Bronchial epithelial cell (primary cell): ENCODE results near the gene BBIP1. TPM values are rescaled to one million over a fixed set of nuclear protein-coding genes. Genes with fewer than 3 reads are reported as not detected.
"Not testable (repeated sequence)": the region's sequence is repeated elsewhere in the genome, so short reads cannot be mapped to it uniquely, and the experiment has no call there.

Source experiments
- DNase-seq: peaks from one replicate; pipeline ENCODE4 v3.0.0-alpha.2; 2010; ENCODE audit warnings: low read depth
- FAIRE-seq: peaks from 2 replicates; lab custom pipeline; 2011; peaks lifted over from hg19 to GRCh38; lab: Jason Lieb, UNC
- H3K27me3 ChIP-seq: 2 replicates; pipeline ENCODE4 v1.5.1; 2011; ENCODE audit warnings: low read length; ENCODE audit not compliant: control insufficient read depth, insufficient read depth
- H3K36me3 ChIP-seq: 2 replicates; pipeline ENCODE4 v1.5.1; 2011; ENCODE audit warnings: low read length; ENCODE audit not compliant: control insufficient read depth, insufficient read depth
- H3K4me3 ChIP-seq: 2 replicates; pipeline ENCODE4 v1.5.1; 2011; ENCODE audit warnings: mild to moderate bottlenecking, low read depth, low read length, control low read depth
- total RNA-seq: library from RNA; depleted of rRNA; stranded (reverse); fragments of >200 nt; gene quantifications from 2 replicates; pipeline ENCODE4 v1.2.1, GENCODE V29; 2014
- TF ChIP-seq, protein P1 (sequence below): IDR thresholded peaks from 2 replicates; pipeline ENCODE4 v1.5.1; 2011; ENCODE audit warnings: mild to moderate bottlenecking, moderate library complexity, low read length, control low read depth, inconsistent platforms; ENCODE audit not compliant: insufficient read depth, severe bottlenecking

Gene BBIP1
- total RNA-seq, 1 donor from 2014 or later = 11.6 TPM

DNA sequence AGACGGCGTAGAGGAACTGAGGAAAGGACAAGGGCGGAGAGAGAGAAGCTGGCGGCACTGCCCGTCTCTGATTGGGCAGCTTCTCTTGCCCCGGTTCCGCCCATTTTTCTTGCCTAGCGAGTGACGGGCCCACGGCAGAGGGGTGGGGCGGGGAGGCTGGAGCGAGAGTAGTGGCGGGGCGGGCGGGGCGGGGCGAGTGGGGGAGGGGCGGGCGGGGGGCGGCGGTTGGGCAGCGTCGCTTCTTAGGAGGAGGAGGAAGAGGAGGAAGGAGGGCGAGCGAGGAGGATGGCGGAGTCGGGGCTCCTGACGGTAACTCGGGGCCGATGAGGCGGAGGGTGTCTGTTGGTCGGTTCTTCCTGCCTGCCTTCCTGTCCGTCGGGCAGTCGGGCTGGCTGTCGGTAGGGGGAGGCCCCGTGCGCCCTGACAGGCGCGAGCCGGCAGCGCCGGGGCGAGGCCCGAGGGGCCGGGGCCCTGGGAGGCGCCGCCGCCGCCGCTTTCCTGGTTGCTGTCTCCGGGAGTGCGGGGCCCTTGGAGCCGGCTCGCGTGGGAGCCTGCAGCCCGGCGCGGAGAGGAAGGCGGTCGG lies 460 bp upstream of the BBIP1 start, which contains the start of gene SHOC2:
Gene SHOC2, plus strand, starts transcription at position 256 of the 583 bp plus-strand sequence. CDS start 44,755 bp downstream, outside the sequence.
- Histone ChIP-seq H3K4me3 (peak within 1 kb of the TSS; percentile 63), H3K36me3 (no peaks in the 10 kb centered on the region), H3K27me3 (no peaks in the 10 kb centered on the region)
- TF ChIP-seq, protein P1, sequence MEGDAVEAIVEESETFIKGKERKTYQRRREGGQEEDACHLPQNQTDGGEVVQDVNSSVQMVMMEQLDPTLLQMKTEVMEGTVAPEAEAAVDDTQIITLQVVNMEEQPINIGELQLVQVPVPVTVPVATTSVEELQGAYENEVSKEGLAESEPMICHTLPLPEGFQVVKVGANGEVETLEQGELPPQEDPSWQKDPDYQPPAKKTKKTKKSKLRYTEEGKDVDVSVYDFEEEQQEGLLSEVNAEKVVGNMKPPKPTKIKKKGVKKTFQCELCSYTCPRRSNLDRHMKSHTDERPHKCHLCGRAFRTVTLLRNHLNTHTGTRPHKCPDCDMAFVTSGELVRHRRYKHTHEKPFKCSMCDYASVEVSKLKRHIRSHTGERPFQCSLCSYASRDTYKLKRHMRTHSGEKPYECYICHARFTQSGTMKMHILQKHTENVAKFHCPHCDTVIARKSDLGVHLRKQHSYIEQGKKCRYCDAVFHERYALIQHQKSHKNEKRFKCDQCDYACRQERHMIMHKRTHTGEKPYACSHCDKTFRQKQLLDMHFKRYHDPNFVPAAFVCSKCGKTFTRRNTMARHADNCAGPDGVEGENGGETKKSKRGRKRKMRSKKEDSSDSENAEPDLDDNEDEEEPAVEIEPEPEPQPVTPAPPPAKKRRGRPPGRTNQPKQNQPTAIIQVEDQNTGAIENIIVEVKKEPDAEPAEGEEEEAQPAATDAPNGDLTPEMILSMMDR = peak; percentile 49
- no peak for DNase-seq
- no peak for FAIRE-seq

DNA sequence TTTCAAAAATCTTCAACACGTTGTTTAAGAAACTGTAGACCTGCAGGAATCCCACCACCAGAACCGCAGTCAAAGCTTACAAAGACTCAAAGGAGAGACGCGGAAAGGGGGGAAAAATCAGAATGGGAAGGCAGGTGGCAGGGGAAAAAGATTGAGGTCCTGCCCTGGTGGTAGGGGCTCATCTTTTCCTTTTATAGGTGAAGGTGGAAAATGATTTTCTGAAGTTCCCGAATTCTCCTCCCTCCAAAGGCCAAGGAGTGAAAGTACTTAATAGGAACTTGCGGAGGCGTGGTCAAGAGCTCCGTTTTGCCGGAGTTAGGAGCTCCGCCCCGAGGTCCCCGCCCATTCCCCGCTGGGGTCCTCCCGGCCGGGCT lies 724 bp downstream of the BBIP1 start:
- TF ChIP-seq, protein P1 = no peak
- DNase-seq (peak; percentile 92), FAIRE-seq (no peak)
- Histone ChIP-seq H3K27me3 (no peaks in the 10 kb centered on the region), H3K4me3 (peak overlapping the region; percentile 47), H3K36me3 (no peaks in the 10 kb centered on the region)

DNA sequence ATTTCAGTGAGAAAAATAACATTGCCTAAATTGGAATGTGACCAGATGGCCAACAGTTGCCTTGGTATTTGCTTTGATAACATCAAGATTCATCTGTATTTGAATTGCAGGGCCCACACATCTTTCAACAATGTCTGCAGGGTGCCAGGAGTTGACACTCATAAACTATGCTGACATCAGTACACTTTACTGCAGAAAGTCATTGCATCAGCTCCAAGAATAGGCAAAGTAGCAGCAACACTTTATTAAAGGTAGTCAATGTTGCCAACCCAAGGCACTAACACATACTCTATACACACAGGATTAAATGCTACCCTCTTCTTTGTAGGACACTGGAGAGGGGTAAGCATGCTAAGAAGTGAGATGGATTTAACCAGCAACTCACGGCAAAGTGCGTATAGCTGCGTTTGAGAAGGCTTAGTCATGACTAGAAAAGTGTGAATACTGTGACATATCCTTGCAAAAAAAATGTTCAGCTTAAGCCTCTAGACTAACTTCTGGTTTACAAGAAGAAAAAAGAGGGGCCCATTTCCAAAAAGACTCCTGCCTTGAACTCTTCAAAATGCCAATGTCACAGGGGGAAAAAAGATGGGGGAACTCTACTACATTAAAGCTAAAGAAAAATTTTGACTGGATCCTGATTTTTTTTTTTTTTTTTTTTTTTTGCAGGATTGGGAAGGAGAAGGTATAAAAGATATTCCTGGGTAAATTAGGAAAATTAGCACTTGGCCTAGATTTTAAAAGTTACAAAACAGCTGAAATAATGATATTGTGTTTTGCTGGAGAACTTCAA lies 2.2 kb downstream of the BBIP1 start:
- TF ChIP-seq, protein P1 = no peak
- Histone ChIP-seq H3K27me3 (no peaks in the 10 kb centered on the region), H3K36me3 (no peaks in the 10 kb centered on the region), H3K4me3 (no peak overlapping the region)
- DNase-seq = no peak
- FAIRE-seq = no peak

DNA sequence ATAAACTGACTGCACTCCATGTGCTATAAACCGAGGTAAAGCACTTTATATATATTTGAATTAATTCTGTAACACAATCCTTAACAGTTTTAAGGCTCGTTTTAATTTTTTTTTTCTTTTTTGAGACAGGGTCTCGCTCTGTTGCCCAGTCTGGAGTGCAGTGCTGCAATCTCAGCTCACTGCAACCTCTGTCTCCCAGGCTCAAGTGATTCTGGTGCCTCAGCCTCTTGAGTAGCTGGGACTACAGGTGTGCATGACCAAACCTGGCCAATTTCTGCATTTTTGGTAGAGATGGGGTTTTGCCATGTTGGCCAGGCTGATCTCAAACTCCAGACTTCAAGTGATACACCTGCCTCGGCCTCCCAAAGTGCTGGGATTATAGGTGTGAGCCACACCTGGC lies 3.4 kb downstream of the BBIP1 start:
- not testable (repeated sequence) for H3K36me3 ChIP-seq, DNase-seq, H3K27me3 ChIP-seq, FAIRE-seq, H3K4me3 ChIP-seq

DNA sequence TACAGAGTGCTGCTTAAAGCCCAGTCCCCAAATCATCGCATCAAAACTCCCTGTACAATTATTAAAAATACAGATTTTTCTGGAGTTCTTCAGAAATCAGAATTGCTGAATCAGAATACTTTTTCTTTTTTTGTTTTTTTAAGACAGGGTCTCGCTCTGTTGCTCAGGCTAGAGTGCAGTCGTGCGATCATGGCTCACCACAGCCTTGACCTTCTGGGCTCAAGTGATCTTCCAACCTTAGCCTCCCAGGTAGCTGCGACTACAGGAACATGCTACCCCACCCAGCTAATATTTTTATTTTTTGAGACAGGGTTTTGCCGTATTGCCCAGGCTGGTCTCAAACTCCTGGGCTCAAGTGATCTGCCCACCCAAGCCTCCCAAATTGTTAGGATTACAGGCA lies 3.9 kb downstream of the BBIP1 start:
- TF ChIP-seq, protein P1 = no peak

DNA sequence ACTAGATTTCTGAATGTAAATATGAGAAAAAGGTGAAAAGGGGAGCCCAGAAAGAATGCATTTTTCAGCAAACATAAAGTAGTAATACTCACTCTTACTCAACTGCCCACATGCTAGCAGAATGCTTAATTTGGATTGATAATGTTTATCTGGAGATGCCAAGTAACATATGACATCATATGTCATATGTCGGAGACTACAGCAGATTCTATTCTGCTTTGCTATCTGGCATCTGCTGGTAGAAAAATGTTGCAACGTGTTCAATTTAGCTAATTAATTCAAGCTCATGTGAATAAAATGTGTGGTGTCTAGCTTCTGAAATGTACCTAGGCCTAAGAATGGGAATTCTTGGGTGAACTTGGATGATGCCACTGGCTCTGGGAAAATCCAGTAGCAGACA lies 4.5 kb downstream of the BBIP1 start:
- DNase-seq (no peak), FAIRE-seq (no peak)
- H3K36me3 ChIP-seq = no peaks in the 10 kb centered on the region
- TF ChIP-seq, protein P1 = no peak
- H3K4me3 ChIP-seq = no peak overlapping the region
- no peaks in the 10 kb centered on the region for H3K27me3 ChIP-seq

More for the DNA sequence above, 3.9 kb downstream of the BBIP1 start:
- FAIRE-seq = no peak
- no peaks in the 10 kb centered on the region for H3K36me3 ChIP-seq
- no peaks in the 10 kb centered on the region for H3K27me3 ChIP-seq
- no peak overlapping the region for H3K4me3 ChIP-seq
- DNase-seq = no peak
